Right cardiac atrium (tissue), 5 donors: ENCODE measurements around the gene TBP. TPM values are rescaled to one million over a fixed set of nuclear protein-coding genes. Genes with fewer than 3 reads are reported as not detected.
"Not testable (repeated sequence)": the region's sequence is repeated elsewhere in the genome, so short reads cannot be mapped to it uniquely, and the experiment has no call there.

Experiments used
- ATAC-seq, 2 donors: fragments of 200-7000 bp; cut with Tn5 transposase; one replicate each; pipeline versions ENCODE4 v1.8.0 to v1.9.1; 2020; ENCODE audit warnings: moderate library complexity in 2 of 2, mild to moderate bottlenecking in 1 of 2
- DNase-seq, 3 donors: peaks; one replicate each; pipeline ENCODE4 v3.0.0-alpha.2; 2020
- H3K27ac ChIP-seq: one replicate; pipeline ENCODE4 v1.5.1; 2013; ENCODE audit warnings: mild to moderate bottlenecking, low read length, control low read depth, moderate library complexity
- H3K27me3 ChIP-seq: one replicate; pipeline ENCODE4 v1.6.1; 2013; ENCODE audit not compliant: control insufficient read depth, insufficient read depth
- H3K4me1 ChIP-seq: one replicate; pipeline ENCODE4 v1.6.1; 2013; ENCODE audit warnings: low read length; ENCODE audit not compliant: control insufficient read depth, insufficient read depth
- H3K4me3 ChIP-seq: one replicate; pipeline ENCODE4 v1.5.1; 2013; ENCODE audit warnings: low read length, control low read depth
- H3K9me3 ChIP-seq: one replicate; pipeline ENCODE4 v1.6.1; 2013; ENCODE audit warnings: low read length; ENCODE audit not compliant: control insufficient read depth
- WGBS: extraction: QIAGEN DNeasy Blood & Tissue Kit; methylation state at CpG from one replicate; pipeline ENCODE4 v1.1.7; 2013; 5-methylcytosine and 5-hydroxymethylcytosine counted together
- intact Hi-C, 4 donors: fragments of 100-400 bp; cut with DNase I; formaldehyde crosslinking; loops; one replicate each; pipeline versions ENCODE4 v1.11.0 to v1.14.0; 2022 to 2023
- polyA plus RNA-seq: library from polyadenylated mRNA; stranded (reverse); fragments of 200-250 nt; gene quantifications from one replicate; pipeline ENCODE4 v1.2.3, GENCODE V29; 2013
- total RNA-seq, 4 donors: library from RNA; stranded (reverse); fragmentation: NEBNext Ultra II Directional; extraction: Animal tissue kit (Norgen Biotek cat#: 25700); gene quantifications; one replicate each; pipeline ENCODE4 v1.2.1, GENCODE V29; 2021
- donor health status: healthy with polysubstance abuse.
- donor health status: DM: no; HTN: yes; CAD: no.
- donor health status: DM: no; HTN: no; CAD: no.
- donor health status: DM: no; HTN: yes; CAD: no; lungs with severe emphysema.
- donor health status: DM: yes; HTN: yes; CAD: no.

Gene TBP
- total and polyA plus RNA-seq, 5 donors: 7.9 to 11.8 (median 9.1) TPM

- no peak overlapping the region for H3K4me3 ChIP-seq
- ATAC-seq (no peak), DNase-seq (no peak)
- H3K9me3 ChIP-seq: no peaks in the 10 kb centered on the region
- no peaks in the 10 kb centered on the region for H3K4me1 ChIP-seq
- no peaks in the 10 kb centered on the region for H3K27me3 ChIP-seq
- no peak overlapping the region for H3K27ac ChIP-seq
- WGBS: 93% methylated on average over 1 of the region's 1 CpG
- intact Hi-C loops: loop anchor here in 2 of 4 donors (10.0 kb wide), 2 partner anchors 550 to 680 kb away; no protein-coding TSS in a partner anchor
Measured at GRCh38 chr6:170514908-170515307, 39.3 kb upstream of the TBP start.

GRCh38 chr6:170516783-170517616, 37.2 kb upstream of the TBP start:
- ATAC-seq (peak; percentile 72 to 79), DNase-seq (peak in 2 of 3 donors; percentile 19 to 63)
- no peaks in the 10 kb centered on the region for H3K9me3 ChIP-seq
- no peaks in the 10 kb centered on the region for H3K4me1 ChIP-seq
- intact Hi-C loops: loop anchor here in 2 of 4 donors (10.0 kb wide), 2 partner anchors 552 to 682 kb away; no protein-coding TSS in a partner anchor
- H3K4me3 ChIP-seq: no peak overlapping the region
- 5% methylated on average over 4 of the region's 4 CpGs for WGBS
- no peak overlapping the region for H3K27ac ChIP-seq
- no peaks in the 10 kb centered on the region for H3K27me3 ChIP-seq

- DNase-seq (peak in 1 of 3 donors; percentile 60), ATAC-seq (peak; percentile 76 to 77)
- Histone ChIP-seq H3K4me1 (peaks cover 7% of the 10 kb centered on the region), H3K4me3 (no peak overlapping the region), H3K9me3 (no peaks in the 10 kb centered on the region), H3K27me3 (no peaks in the 10 kb centered on the region), H3K27ac (peak overlapping the region; percentile 91)
- intact Hi-C loops: loop anchor here (5.0 to 10.0 kb wide), 5 partner anchors 218 to 728 kb away; partner anchors contain the start of genes DLL1 (in 2 of the 4) and FAM120B (in 1 of the 4)
- 61% methylated on average over 10 of the region's 10 CpGs for WGBS
Measured at GRCh38 chr6:170522565-170523183, 31.5 kb upstream of the TBP start.

- DNase-seq (peak in 1 of 3 donors; percentile 40), ATAC-seq (peak; percentile 86 to 89)
- intact Hi-C loops: loop anchor here (5.0 to 10.0 kb wide), 5 partner anchors 219 to 729 kb away; partner anchors contain the start of genes DLL1 (in 2 of the 4) and FAM120B (in 1 of the 4)
- peak overlapping the region; percentile 91 for H3K27ac ChIP-seq
- H3K9me3 ChIP-seq: no peaks in the 10 kb centered on the region
- peaks cover 7% of the 10 kb centered on the region for H3K4me1 ChIP-seq
- WGBS: 31% methylated on average over 9 of the region's 9 CpGs
- no peaks in the 10 kb centered on the region for H3K27me3 ChIP-seq
- H3K4me3 ChIP-seq: no peak overlapping the region
Measured at GRCh38 chr6:170523256-170524171, 30.7 kb upstream of the TBP start.

GRCh38 chr6:170524172-170524502, 30.0 kb upstream of the TBP start:
- Histone ChIP-seq H3K4me3 (no peak overlapping the region), H3K4me1 (peaks cover 7% of the 10 kb centered on the region), H3K27me3 (no peaks in the 10 kb centered on the region), H3K9me3 (no peaks in the 10 kb centered on the region), H3K27ac (peak overlapping the region; percentile 91)
- WGBS: 60% methylated on average over 5 of the region's 5 CpGs
- intact Hi-C loops: loop anchor here (5.0 to 10.0 kb wide), 5 partner anchors 219 to 729 kb away; partner anchors contain the start of genes DLL1 (in 2 of the 4) and FAM120B (in 1 of the 4)
- peak; percentile 85 to 88 for ATAC-seq
- peak in 1 of 3 donors; percentile 25 for DNase-seq

GRCh38 chr6:170525795-170526194, 28.4 kb upstream of the TBP start:
- intact Hi-C loops: loop anchor here (5.0 to 10.0 kb wide), 5 partner anchors 221 to 731 kb away; partner anchors contain the start of genes DLL1 (in 2 of the 4) and FAM120B (in 1 of the 4)
- Histone ChIP-seq H3K27ac (no peak overlapping the region), H3K4me1 (peaks cover 7% of the 10 kb centered on the region), H3K9me3 (no peaks in the 10 kb centered on the region), H3K4me3 (no peak overlapping the region), H3K27me3 (no peaks in the 10 kb centered on the region)
- DNase-seq (no peak), ATAC-seq (no peak)
- 75% methylated on average over 7 of the region's 7 CpGs for WGBS

- not testable (repeated sequence) for H3K4me3 ChIP-seq, ATAC-seq, DNase-seq, H3K27ac ChIP-seq, H3K27me3 ChIP-seq, H3K9me3 ChIP-seq, H3K4me1 ChIP-seq
- intact Hi-C loops: loop anchor here (5.0 to 10.0 kb wide), 5 partner anchors 223 to 733 kb away; partner anchors contain the start of genes DLL1 (in 2 of the 4) and FAM120B (in 1 of the 4)
- 80% methylated on average over 5 of the region's 5 CpGs for WGBS
Measured at GRCh38 chr6:170527995-170528394, 26.2 kb upstream of the TBP start.

GRCh38 chr6:170529839-170530469, 24.2 kb upstream of the TBP start:
- H3K9me3 ChIP-seq: no peaks in the 10 kb centered on the region
- H3K4me3 ChIP-seq: no peak overlapping the region
- 42% methylated on average over 5 of the region's 5 CpGs for WGBS
- H3K27me3 ChIP-seq: no peaks in the 10 kb centered on the region
- ATAC-seq: peak; percentile 77 to 85
- intact Hi-C loops: loop anchor here (5.0 to 10.0 kb wide), 6 partner anchors 225 to 738 kb away; partner anchors contain the start of genes DLL1 (in 2 of the 4) and FAM120B (in 1 of the 4)
- DNase-seq: peak; percentile 78 to 92 (median 88)
- no peaks in the 10 kb centered on the region for H3K4me1 ChIP-seq
- H3K27ac ChIP-seq: peak overlapping the region; percentile 11

GRCh38 chr6:170532867-170533488, 21.2 kb upstream of the TBP start:
- no peak for DNase-seq
- ATAC-seq: no peak
- H3K27me3 ChIP-seq: no peaks in the 10 kb centered on the region
- H3K4me1 ChIP-seq: no peaks in the 10 kb centered on the region
- no peak overlapping the region for H3K4me3 ChIP-seq
- no peaks in the 10 kb centered on the region for H3K9me3 ChIP-seq
- 89% methylated on average over 7 of the region's 7 CpGs for WGBS
- no peak overlapping the region for H3K27ac ChIP-seq
- intact Hi-C loops: loop anchor here in 2 of 4 donors (5.0 to 10.0 kb wide), 3 partner anchors 701 to 741 kb away; no protein-coding TSS in a partner anchor
